H9 (cell line): ENCODE data around the gene PRELID1. TPM values are rescaled to one million over a fixed set of nuclear protein-coding genes. Genes with fewer than 3 reads are reported as not detected.

Experiments used
- DNase-seq: peaks from one replicate; pipeline ENCODE4 v3.0.0-alpha.2; 2017
- H2AFZ ChIP-seq: one replicate; pipeline ENCODE4 v1.6.1; 2013; ENCODE audit warnings: mild to moderate bottlenecking, low read length, control low read depth, moderate library complexity
- H2AK5ac ChIP-seq: 2 replicates; pipeline ENCODE4 v1.6.1; 2013; ENCODE audit warnings: low read length, control low read depth, mixed read lengths; ENCODE audit not compliant: insufficient read length
- H2BK120ac ChIP-seq: one replicate; pipeline ENCODE4 v1.6.1; 2013; ENCODE audit warnings: low read depth, mild to moderate bottlenecking, low read length, control low read depth, inconsistent platforms; ENCODE audit not compliant: poor library complexity, severe bottlenecking
- H2BK12ac ChIP-seq: 2 replicates; pipeline ENCODE4 v1.6.1; 2013; ENCODE audit warnings: low read length, control low read depth, mixed read lengths, low read depth; ENCODE audit not compliant: insufficient read length
- H2BK15ac ChIP-seq: 2 replicates; pipeline ENCODE4 v1.6.1; 2013; ENCODE audit warnings: low read depth, low read length, control low read depth
- H2BK20ac ChIP-seq: one replicate; pipeline ENCODE4 v1.6.1; 2013; ENCODE audit warnings: low read depth, mild to moderate bottlenecking, low read length, control low read depth, inconsistent platforms; ENCODE audit not compliant: poor library complexity, severe bottlenecking
- H2BK5ac ChIP-seq: 2 replicates; pipeline ENCODE4 v1.6.1; 2013; ENCODE audit warnings: low read length, control low read depth, mixed read lengths; ENCODE audit not compliant: insufficient read length
- H3K14ac ChIP-seq: 2 replicates; pipeline ENCODE4 v1.6.1; 2013; ENCODE audit warnings: low read length, control low read depth; ENCODE audit not compliant: insufficient read depth
- H3K18ac ChIP-seq: 2 replicates; pipeline ENCODE4 v1.6.1; 2013; ENCODE audit warnings: low read depth, mild to moderate bottlenecking, mixed read lengths, low read length, control low read depth; ENCODE audit not compliant: insufficient read length
- H3K23ac ChIP-seq: 2 replicates; pipeline ENCODE4 v1.6.1; 2013; ENCODE audit warnings: low read length, control low read depth, mixed read lengths, low read depth; ENCODE audit not compliant: insufficient read length
- H3K23me2 ChIP-seq: 2 replicates; pipeline ENCODE4 v1.6.1; 2013; ENCODE audit warnings: low read depth, mild to moderate bottlenecking, mixed read lengths, low read length, control low read depth; ENCODE audit not compliant: insufficient read length, poor library complexity, severe bottlenecking
- H3K27ac ChIP-seq: 2 replicates; pipeline ENCODE4 v1.5.1; 2013; ENCODE audit warnings: low read length, control low read depth, mixed read lengths, low read depth; ENCODE audit not compliant: insufficient read length
- H3K27me3 ChIP-seq: 2 replicates; pipeline ENCODE4 v1.6.1; 2013; ENCODE audit warnings: low read length, control low read depth, inconsistent platforms; ENCODE audit not compliant: insufficient read depth
- H3K4ac ChIP-seq: 2 replicates; pipeline ENCODE4 v1.6.1; 2013; ENCODE audit warnings: low read depth, mild to moderate bottlenecking, control low read depth, inconsistent platforms, low read length, moderate library complexity
- H3K4me1 ChIP-seq: 2 replicates; pipeline ENCODE4 v1.6.1; 2013; ENCODE audit warnings: low read length, control low read depth, inconsistent platforms; ENCODE audit not compliant: insufficient read depth
- H3K4me2 ChIP-seq: 2 replicates; pipeline ENCODE4 v1.6.1; 2013; ENCODE audit warnings: low read length, control low read depth, mixed read lengths; ENCODE audit not compliant: insufficient read length, insufficient read depth
- H3K56ac ChIP-seq: 2 replicates; pipeline ENCODE4 v1.6.1; 2013; ENCODE audit warnings: low read depth, mild to moderate bottlenecking, mixed read lengths, low read length, control low read depth; ENCODE audit not compliant: insufficient read length
- H3K79me1 ChIP-seq: 2 replicates; pipeline ENCODE4 v1.6.1; 2013; ENCODE audit warnings: low read depth, mild to moderate bottlenecking, moderate library complexity, low read length, control low read depth, inconsistent platforms; ENCODE audit not compliant: insufficient read depth, poor library complexity, severe bottlenecking
- H3K79me2 ChIP-seq: 2 replicates; pipeline ENCODE4 v1.6.1; 2013; ENCODE audit warnings: low read length, control low read depth, inconsistent platforms; ENCODE audit not compliant: insufficient read depth
- H3K9ac ChIP-seq: 2 replicates; pipeline ENCODE4 v1.6.1; 2013; ENCODE audit warnings: low read length, control low read depth, mixed read lengths; ENCODE audit not compliant: insufficient read length; ENCODE audit errors: extremely low read depth
- H3K9me3 ChIP-seq: one replicate; pipeline ENCODE4 v1.6.1; 2013; ENCODE audit warnings: low read depth, low read length, inconsistent platforms; ENCODE audit not compliant: control insufficient read depth
- H3T11ph ChIP-seq: one replicate; pipeline ENCODE4 v1.6.1; 2013; ENCODE audit warnings: mild to moderate bottlenecking, low read length, control low read depth, inconsistent platforms
- H4K20me1 ChIP-seq: one replicate; pipeline ENCODE4 v1.6.1; 2013; ENCODE audit not compliant: control insufficient read depth, insufficient read length, insufficient read depth
- H4K5ac ChIP-seq: 2 replicates; pipeline ENCODE4 v1.6.1; 2013; ENCODE audit warnings: low read depth, mild to moderate bottlenecking, mixed read lengths, low read length, control low read depth; ENCODE audit not compliant: insufficient read length
- H4K8ac ChIP-seq: replicated peaks from 2 replicates; pipeline ENCODE4 v1.6.1; 2013; ENCODE audit warnings: low read length, control low read depth, mixed read lengths, low read depth; ENCODE audit not compliant: insufficient read length
- H4K91ac ChIP-seq: 2 replicates; pipeline ENCODE4 v1.6.1; 2013; ENCODE audit warnings: low read depth, mild to moderate bottlenecking, moderate library complexity, mixed read lengths, low read length, control low read depth; ENCODE audit not compliant: insufficient read length
- H3K27ac Mint-ChIP-seq, 3 experiments: 2 replicates in 2 of 3; 3 replicates in 1 of 3; pipeline ENCODE4 v1.8.0; 2020 to 2021; ENCODE audit warnings: mixed read lengths in 3 of 3, mild to moderate bottlenecking in 1 of 3, moderate library complexity in 1 of 3
- H3K27me3 Mint-ChIP-seq: 2 replicates; pipeline ENCODE4 v1.8.0; 2021; ENCODE audit warnings: low read depth, mild to moderate bottlenecking, moderate library complexity, mixed read lengths
- H3K36me3 Mint-ChIP-seq, 3 experiments: 2 replicates in 2 of 3; 3 replicates in 1 of 3; pipeline ENCODE4 v1.8.0; 2020 to 2021; ENCODE audit warnings: low read depth in 3 of 3, mixed read lengths in 3 of 3; ENCODE audit not compliant: insufficient read depth in 1 of 3
- H3K4me1 Mint-ChIP-seq, 2 experiments: 2 replicates each; pipeline ENCODE4 v1.8.0; 2020; ENCODE audit warnings: mixed read lengths in 2 of 2
- H3K4me3 Mint-ChIP-seq, 2 experiments: 2 replicates in 1 of 2; 3 replicates in 1 of 2; pipeline ENCODE4 v1.8.0; 2020 to 2021; ENCODE audit warnings: mild to moderate bottlenecking in 2 of 2, mixed read lengths in 2 of 2, moderate library complexity in 1 of 2
- H3K9me3 Mint-ChIP-seq, 2 experiments: 2 replicates in 1 of 2; 3 replicates in 1 of 2; pipeline ENCODE4 v1.8.0; 2020; ENCODE audit warnings: mild to moderate bottlenecking in 2 of 2, mixed read lengths in 2 of 2, moderate library complexity in 1 of 2
- WGBS: extraction: QIAGEN DNeasy Blood & Tissue Kit; methylation state at CpG from one replicate; pipeline ENCODE4 v1.1.7; 2013; ENCODE audit warnings: missing lambda C conversion rate, low lambda C conversion rate, mixed read lengths; ENCODE audit not compliant: insufficient read length; ENCODE audit errors: extremely low coverage; 5-methylcytosine and 5-hydroxymethylcytosine counted together
- total RNA-seq: library from RNA; stranded (reverse); gene quantifications from 2 replicates; pipeline ENCODE4 v1.2.1, GENCODE V29; 2021
- TF ChIP-seq, protein P1 (sequence below): fragments of 200-600 bp; sonication (generic); conservative IDR thresholded peaks from 3 replicates; pipeline ENCODE4 v1.8.0; 2021; ENCODE audit warnings: antibody characterized with exemption, mild to moderate bottlenecking

Gene PRELID1
- total RNA-seq, 1 experiment from 2014 or later, result 213 TPM

DNA sequence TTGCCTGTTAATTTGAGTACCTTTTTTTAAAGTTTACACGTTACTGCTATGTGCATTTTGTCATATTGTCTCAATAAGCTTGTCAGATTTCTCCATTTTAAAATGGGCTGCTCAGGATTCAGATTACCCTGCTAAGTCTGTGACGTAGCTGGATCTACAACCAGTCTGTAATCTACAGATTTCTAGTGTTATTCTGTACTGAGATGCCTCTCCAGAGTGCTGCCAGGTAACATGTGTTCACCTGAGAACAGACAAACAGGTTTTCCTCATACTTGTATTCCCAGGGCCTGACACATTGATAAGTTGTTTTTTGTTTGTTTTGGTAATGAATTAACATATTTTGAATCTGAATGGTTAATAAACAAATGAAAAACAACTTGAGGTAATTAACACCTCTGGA lies 15.4 kb upstream of the PRELID1 start:
- H3K9me3 ChIP-seq, result no peaks in the 10 kb centered on the region
- H2BK15ac ChIP-seq, result no peak overlapping the region
- no peaks in the 10 kb centered on the region; the same call in 1 of the 2 replicates for H3K79me2 ChIP-seq
- Mint-ChIP-seq H3K4me3 (no peak overlapping the region), H3K27ac (no peak overlapping the region), H3K36me3 (peaks cover 37 to 93% (median 75%) of the 10 kb centered on the region in 3 experiments; a peak in 6 of 7 replicates), H3K9me3 (no peaks in the 10 kb centered on the region), H3K27me3 (no peaks in the 10 kb centered on the region), H3K4me1 (no peaks in the 10 kb centered on the region)
- no peaks in the 10 kb centered on the region for H3K4me1 ChIP-seq
- no peak overlapping the region for H3T11ph ChIP-seq
- no peak overlapping the region for H3K4ac ChIP-seq
- H3K79me1 ChIP-seq, result no peaks in the 10 kb centered on the region
- no peak overlapping the region for H2AFZ ChIP-seq
- no CpG with 5 or more reads among the region's 2 CpGs for WGBS
- TF ChIP-seq, protein P1, sequence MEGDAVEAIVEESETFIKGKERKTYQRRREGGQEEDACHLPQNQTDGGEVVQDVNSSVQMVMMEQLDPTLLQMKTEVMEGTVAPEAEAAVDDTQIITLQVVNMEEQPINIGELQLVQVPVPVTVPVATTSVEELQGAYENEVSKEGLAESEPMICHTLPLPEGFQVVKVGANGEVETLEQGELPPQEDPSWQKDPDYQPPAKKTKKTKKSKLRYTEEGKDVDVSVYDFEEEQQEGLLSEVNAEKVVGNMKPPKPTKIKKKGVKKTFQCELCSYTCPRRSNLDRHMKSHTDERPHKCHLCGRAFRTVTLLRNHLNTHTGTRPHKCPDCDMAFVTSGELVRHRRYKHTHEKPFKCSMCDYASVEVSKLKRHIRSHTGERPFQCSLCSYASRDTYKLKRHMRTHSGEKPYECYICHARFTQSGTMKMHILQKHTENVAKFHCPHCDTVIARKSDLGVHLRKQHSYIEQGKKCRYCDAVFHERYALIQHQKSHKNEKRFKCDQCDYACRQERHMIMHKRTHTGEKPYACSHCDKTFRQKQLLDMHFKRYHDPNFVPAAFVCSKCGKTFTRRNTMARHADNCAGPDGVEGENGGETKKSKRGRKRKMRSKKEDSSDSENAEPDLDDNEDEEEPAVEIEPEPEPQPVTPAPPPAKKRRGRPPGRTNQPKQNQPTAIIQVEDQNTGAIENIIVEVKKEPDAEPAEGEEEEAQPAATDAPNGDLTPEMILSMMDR, result no peak
- H3K56ac ChIP-seq, result no peak overlapping the region
- H4K91ac ChIP-seq, result no peak overlapping the region
- no peak overlapping the region for H4K5ac ChIP-seq
- H4K8ac ChIP-seq, result no peak overlapping the region
- H3K14ac ChIP-seq, result no peak overlapping the region
- H2AK5ac ChIP-seq, result no peak overlapping the region
- H3K23me2 ChIP-seq, result no peaks in the 10 kb centered on the region
- H4K20me1 ChIP-seq, result no peaks in the 10 kb centered on the region
- no peak overlapping the region for H3K27ac ChIP-seq
- H3K4me2 ChIP-seq, result no peak overlapping the region
- no peaks in the 10 kb centered on the region for H3K27me3 ChIP-seq
- no peak for DNase-seq
- H2BK12ac ChIP-seq, result no peak overlapping the region
- no peak overlapping the region for H3K9ac ChIP-seq
- H2BK20ac ChIP-seq, result no peak overlapping the region
- H3K18ac ChIP-seq, result no peak overlapping the region
- H2BK120ac ChIP-seq, result no peak overlapping the region
- H3K23ac ChIP-seq, result no peak overlapping the region
- no peak overlapping the region for H2BK5ac ChIP-seq
